Activated T-helper 17 cell treated with anti-CD3 and anti-CD28 coated beads, Interleukin-2, amount 50 U/mL, for 72 hours (primary cell): ENCODE results near the gene KRTAP6-2. TPM values are rescaled to one million over a fixed set of nuclear protein-coding genes. Genes with fewer than 3 reads are reported as not detected.

Experiments
- total RNA-seq, 2 donors: library from RNA; stranded (reverse); gene quantifications; one replicate each; pipeline ENCODE4 v1.2.3, GENCODE V29; 2022

Gene KRTAP6-2
- total RNA-seq, 2 donors from 2014 or later = not detected

Other genes starting within 250 kb of the KRTAP6-2 start
- gene KRTAP13-2, start 226.6 kb downstream of the KRTAP6-2 start, total RNA-seq = not detected
- not detected for gene KRTAP13-1, start 202.9 kb downstream of the KRTAP6-2 start, total RNA-seq
- gene KRTAP13-3, start 173.0 kb downstream of the KRTAP6-2 start, total RNA-seq = not detected
- gene KRTAP13-4, start 168.7 kb downstream of the KRTAP6-2 start, total RNA-seq = not detected
- not detected for gene KRTAP15-1, start 158.6 kb downstream of the KRTAP6-2 start, total RNA-seq
- gene KRTAP19-1, start 118.5 kb downstream of the KRTAP6-2 start, total RNA-seq = not detected
- gene KRTAP19-2, start 111.5 kb downstream of the KRTAP6-2 start, total RNA-seq = not detected
- gene KRTAP19-3, start 106.9 kb downstream of the KRTAP6-2 start, total RNA-seq = not detected
- not detected for gene KRTAP19-4, start 101.7 kb downstream of the KRTAP6-2 start, total RNA-seq
- not detected for gene KRTAP19-5, start 96.8 kb downstream of the KRTAP6-2 start, total RNA-seq
- not detected for gene KRTAP19-6, start 57.0 kb downstream of the KRTAP6-2 start, total RNA-seq
- not detected for gene KRTAP19-7, start 37.6 kb downstream of the KRTAP6-2 start, total RNA-seq
- not detected for gene KRTAP22-2, start 8.5 kb downstream of the KRTAP6-2 start, total RNA-seq
- gene KRTAP6-3, start 6.5 kb downstream of the KRTAP6-2 start, total RNA-seq = not detected
- gene KRTAP22-1, start 2.2 kb upstream of the KRTAP6-2 start, total RNA-seq = not detected
- not detected for gene KRTAP6-1, start 15.0 kb upstream of the KRTAP6-2 start, total RNA-seq
- gene KRTAP20-1, start 17.5 kb upstream of the KRTAP6-2 start, total RNA-seq = not detected
- not detected for gene KRTAP20-4, start 21.7 kb upstream of the KRTAP6-2 start, total RNA-seq
- gene KRTAP20-2, start 36.3 kb upstream of the KRTAP6-2 start, total RNA-seq = not detected
- gene KRTAP20-3, start 44.0 kb upstream of the KRTAP6-2 start, total RNA-seq = not detected
- gene KRTAP21-3, start 119.9 kb upstream of the KRTAP6-2 start, total RNA-seq = not detected
- gene KRTAP21-2, start 148.4 kb upstream of the KRTAP6-2 start, total RNA-seq = not detected
- not detected for gene KRTAP21-1, start 156.5 kb upstream of the KRTAP6-2 start, total RNA-seq
- not detected for gene KRTAP8-1, start 214.4 kb upstream of the KRTAP6-2 start, total RNA-seq
- not detected for gene KRTAP7-1, start 230.9 kb upstream of the KRTAP6-2 start, total RNA-seq